ENCODE measurements around the gene SERPINB2. TPM values are rescaled to one million over a fixed set of nuclear protein-coding genes. Genes with fewer than 3 reads are reported as not detected.

The SERPINB2 gene
- total RNA-seq, 3 donors from 2014 or later = not detected

- H3K4me1 ChIP-seq (ENCODE audit: low read depth) = no peaks in the 10 kb centered on the region
- H3K4me3 ChIP-seq = no peak overlapping the region
- DNase-seq (no peak), ATAC-seq (no peak)
- intact Hi-C loops (cut with DNase I, micrococcal nuclease) = no loop called here
- no peak for TF ChIP-seq CTCF (IDR thresholded peaks at IDR 0.05)
- no peaks in the 10 kb centered on the region for H3K9me3 ChIP-seq
- no peaks in the 10 kb centered on the region for H3K36me3 ChIP-seq (ENCODE audit: low read depth)
Observed at GRCh38 chr18:63868546-63868945, 19.0 kb upstream of the SERPINB2 start.

- ATAC-seq = no peak
Observed at GRCh38 chr18:63869374-63869773, 18.1 kb upstream of the SERPINB2 start.

GRCh38 chr18:63869851-63870250, 17.7 kb upstream of the SERPINB2 start:
- no peak for TF ChIP-seq CTCF (IDR thresholded peaks at IDR 0.05)
- intact Hi-C loops (cut with DNase I, micrococcal nuclease) = no loop called here
- DNase-seq = no peak
- H3K4me1 ChIP-seq (ENCODE audit: low read depth) = no peaks in the 10 kb centered on the region
- ATAC-seq = no peak
- no peaks in the 10 kb centered on the region for H3K9me3 ChIP-seq
- no peaks in the 10 kb centered on the region for H3K36me3 ChIP-seq (ENCODE audit: low read depth)
- H3K4me3 ChIP-seq = no peak overlapping the region

More at GRCh38 chr18:63869374-63869773, 18.1 kb upstream of the SERPINB2 start:
- Histone ChIP-seq H3K9me3 (no peaks in the 10 kb centered on the region), H3K4me3 (no peak overlapping the region), H3K36me3 (ENCODE audit: low read depth) (no peaks in the 10 kb centered on the region), H3K4me1 (ENCODE audit: low read depth) (no peaks in the 10 kb centered on the region)
- no peak for DNase-seq
- no peak for TF ChIP-seq CTCF (IDR thresholded peaks at IDR 0.05)
- intact Hi-C loops (cut with DNase I, micrococcal nuclease) = no loop called here

- no peak for TF ChIP-seq CTCF (IDR thresholded peaks at IDR 0.05)
- intact Hi-C loops (cut with DNase I, micrococcal nuclease) = no loop called here
- no peaks in the 10 kb centered on the region for H3K9me3 ChIP-seq
- H3K36me3 ChIP-seq (ENCODE audit: low read depth) = no peaks in the 10 kb centered on the region
- H3K4me1 ChIP-seq (ENCODE audit: low read depth) = no peaks in the 10 kb centered on the region
- ATAC-seq = no peak
- no peak overlapping the region for H3K4me3 ChIP-seq
- no peak for DNase-seq
Observed at GRCh38 chr18:63871836-63872235, 15.7 kb upstream of the SERPINB2 start.

GRCh38 chr18:63872586-63872985, 14.9 kb upstream of the SERPINB2 start:
- no peak overlapping the region for H3K4me3 ChIP-seq
- intact Hi-C loops (cut with DNase I, micrococcal nuclease) = no loop called here
- TF ChIP-seq CTCF (IDR thresholded peaks at IDR 0.05) = no peak
- H3K9me3 ChIP-seq = no peaks in the 10 kb centered on the region
- ATAC-seq = no peak
- H3K36me3 ChIP-seq (ENCODE audit: low read depth) = no peaks in the 10 kb centered on the region
- no peak for DNase-seq
- H3K4me1 ChIP-seq (ENCODE audit: low read depth) = no peaks in the 10 kb centered on the region

GRCh38 chr18:63878343-63878742, 9.2 kb upstream of the SERPINB2 start:
- no peaks in the 10 kb centered on the region for H3K9me3 ChIP-seq
- no peak for DNase-seq
- no peak for TF ChIP-seq CTCF (IDR thresholded peaks at IDR 0.05)
- intact Hi-C loops (cut with DNase I, micrococcal nuclease) = no loop called here
- no peaks in the 10 kb centered on the region for H3K4me1 ChIP-seq (ENCODE audit: low read depth)
- H3K4me3 ChIP-seq = no peak overlapping the region
- ATAC-seq = no peak
- no peaks in the 10 kb centered on the region for H3K36me3 ChIP-seq (ENCODE audit: low read depth)
